Activated naive CD8-positive, alpha-beta T cell treated with anti-CD3 and anti-CD28 coated beads, Interleukin-2, amount 10 ng/mL, durations not matched to agents 7 days and 5 days (primary cell): Measurements from ENCODE around the gene LIPH. TPM values are rescaled to one million over a fixed set of nuclear protein-coding genes. Genes with fewer than 3 reads are reported as not detected.

Experiments used
- ATAC-seq: fragments of 150-1000 bp; cut with Tn5 transposase; one replicate; pipeline ENCODE4 v1.10.0; 2021; ENCODE audit warnings: low read depth, moderate library complexity
- POLR2A ChIA-PET: fragments of 350-600 bp; sonication (Branson Sonifier 250); formaldehyde crosslinking; loops from one replicate; lab custom pipeline; 2021; ENCODE audit warnings: antibody characterized with exemption; lab: Charles Lee
- DNase-seq: peaks from one replicate; pipeline ENCODE4 v3.0.0; 2021
- H3K27ac Mint-ChIP-seq: one replicate; pipeline ENCODE4 v1.8.0; 2022; ENCODE audit warnings: mild to moderate bottlenecking, mixed read lengths
- H3K27me3 Mint-ChIP-seq: one replicate; pipeline ENCODE4 v1.8.0; 2022; ENCODE audit warnings: mild to moderate bottlenecking, moderate library complexity, mixed read lengths
- H3K36me3 Mint-ChIP-seq: one replicate; pipeline ENCODE4 v1.8.0; 2021; ENCODE audit warnings: mild to moderate bottlenecking, mixed read lengths
- H3K4me1 Mint-ChIP-seq: one replicate; pipeline ENCODE4 v1.8.0; 2021; ENCODE audit warnings: mixed read lengths
- H3K4me3 Mint-ChIP-seq: one replicate; pipeline ENCODE4 v1.8.0; 2022; ENCODE audit warnings: mild to moderate bottlenecking, moderate library complexity, mixed read lengths
- H3K9me3 Mint-ChIP-seq: one replicate; pipeline ENCODE4 v1.8.0; 2021; ENCODE audit warnings: mixed read lengths
- total RNA-seq, 2 experiments: library from RNA; stranded (reverse); gene quantifications; one replicate each; pipeline ENCODE4 v1.2.3, GENCODE V29; 2021

The LIPH gene
- total RNA-seq, 2 experiments from 2014 or later: not detected

GRCh38 chr3:185530856-185531255 is 21.5 kb downstream of the LIPH start:
- H3K36me3 Mint-ChIP-seq: no peaks in the 10 kb centered on the region
- H3K27ac Mint-ChIP-seq: no peak overlapping the region
- H3K4me1 Mint-ChIP-seq: no peaks in the 10 kb centered on the region
- no peak for DNase-seq
- H3K27me3 Mint-ChIP-seq: peaks cover 5% of the 10 kb centered on the region
- POLR2A ChIA-PET: no interaction called here
- H3K9me3 Mint-ChIP-seq: no peaks in the 10 kb centered on the region
- no peak for ATAC-seq
- H3K4me3 Mint-ChIP-seq: no peak overlapping the region

- ATAC-seq (no peak), DNase-seq (no peak)
- H3K4me3 Mint-ChIP-seq: no peak overlapping the region
- no peaks in the 10 kb centered on the region for H3K9me3 Mint-ChIP-seq
- POLR2A ChIA-PET: no interaction called here
- no peak overlapping the region for H3K27ac Mint-ChIP-seq
- peaks cover 14% of the 10 kb centered on the region for H3K27me3 Mint-ChIP-seq
- no peaks in the 10 kb centered on the region for H3K36me3 Mint-ChIP-seq
- no peaks in the 10 kb centered on the region for H3K4me1 Mint-ChIP-seq
These were observed 23.9 kb downstream of the LIPH start for GRCh38 chr3:185528532-185528931.

DNA sequence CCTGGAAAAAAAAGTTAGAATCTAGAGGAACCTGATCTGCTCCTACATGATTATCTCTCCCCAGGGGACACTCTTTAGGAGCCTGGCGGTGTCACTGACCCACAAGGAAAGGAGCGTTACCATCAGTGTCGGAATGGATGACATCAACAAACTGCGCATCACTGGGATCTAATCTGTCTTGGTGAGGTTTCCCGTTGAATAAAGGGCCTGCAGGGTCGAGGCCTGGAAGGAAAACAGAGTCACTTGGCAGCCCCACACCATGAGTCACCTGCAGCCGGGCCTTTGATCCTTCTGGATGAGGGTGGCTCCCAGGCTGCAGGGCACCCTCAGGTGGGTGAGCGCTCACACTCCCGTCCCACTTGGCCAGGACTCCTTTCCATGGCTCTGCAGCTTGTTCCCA is 25.0 kb downstream of the LIPH start:
- no peaks in the 10 kb centered on the region for H3K4me1 Mint-ChIP-seq
- no peak overlapping the region for H3K27ac Mint-ChIP-seq
- peaks cover 18% of the 10 kb centered on the region for H3K27me3 Mint-ChIP-seq
- no peak overlapping the region for H3K4me3 Mint-ChIP-seq
- POLR2A ChIA-PET: no interaction called here
- H3K36me3 Mint-ChIP-seq: no peaks in the 10 kb centered on the region
- DNase-seq (no peak), ATAC-seq (no peak)
- H3K9me3 Mint-ChIP-seq: no peaks in the 10 kb centered on the region

- Mint-ChIP-seq H3K36me3 (no peaks in the 10 kb centered on the region), H3K27ac (no peak overlapping the region), H3K4me3 (no peak overlapping the region), H3K27me3 (peaks cover 21% of the 10 kb centered on the region), H3K4me1 (no peaks in the 10 kb centered on the region), H3K9me3 (no peaks in the 10 kb centered on the region)
- ATAC-seq (no peak), DNase-seq (no peak)
- POLR2A ChIA-PET: no interaction called here
These were observed 25.9 kb downstream of the LIPH start for GRCh38 chr3:185526349-185526951.

DNA sequence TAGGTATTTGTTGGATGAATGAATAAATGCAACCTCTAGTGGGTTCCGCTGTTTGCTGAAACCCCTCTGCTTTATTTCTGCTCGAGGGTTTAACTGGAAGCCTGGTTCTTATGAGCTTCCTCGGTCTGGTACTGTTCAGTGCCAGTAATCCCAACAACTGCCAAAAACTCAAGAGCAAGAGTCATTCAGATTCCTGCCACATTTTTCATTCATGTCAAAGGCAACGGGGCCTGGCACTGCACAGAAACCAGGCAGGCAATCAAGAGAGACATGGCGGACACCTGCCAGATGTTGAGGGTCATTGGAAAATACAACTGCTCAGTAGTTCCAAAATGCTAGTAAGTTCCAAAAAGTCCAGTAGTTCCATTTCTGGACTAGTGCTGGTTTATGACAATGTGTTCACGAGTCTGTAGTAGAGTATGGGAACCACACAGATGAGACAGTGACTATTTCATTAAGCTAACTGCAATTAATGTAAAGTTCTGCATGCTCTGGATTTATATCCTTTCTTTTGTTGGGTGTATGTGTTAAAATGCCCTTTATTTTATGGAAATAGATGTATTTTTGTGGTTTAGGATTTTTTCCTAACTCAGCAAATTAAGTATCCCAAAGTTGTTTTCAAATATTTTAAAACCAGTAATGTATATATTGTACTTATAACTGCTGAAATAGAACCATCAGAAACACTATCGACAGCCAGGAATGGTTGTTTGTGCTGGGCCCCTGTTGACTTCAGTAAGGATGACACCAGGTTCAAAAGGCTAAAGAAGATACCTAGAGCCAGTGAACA is 30.8 kb downstream of the LIPH start:
- H3K27me3 Mint-ChIP-seq: peaks cover 23% of the 10 kb centered on the region
- H3K4me3 Mint-ChIP-seq: no peak overlapping the region
- no peak for ATAC-seq
- DNase-seq: no peak
- H3K9me3 Mint-ChIP-seq: no peaks in the 10 kb centered on the region
- no peaks in the 10 kb centered on the region for H3K4me1 Mint-ChIP-seq
- H3K36me3 Mint-ChIP-seq: no peaks in the 10 kb centered on the region
- no peak overlapping the region for H3K27ac Mint-ChIP-seq
- POLR2A ChIA-PET: no interaction called here

DNA sequence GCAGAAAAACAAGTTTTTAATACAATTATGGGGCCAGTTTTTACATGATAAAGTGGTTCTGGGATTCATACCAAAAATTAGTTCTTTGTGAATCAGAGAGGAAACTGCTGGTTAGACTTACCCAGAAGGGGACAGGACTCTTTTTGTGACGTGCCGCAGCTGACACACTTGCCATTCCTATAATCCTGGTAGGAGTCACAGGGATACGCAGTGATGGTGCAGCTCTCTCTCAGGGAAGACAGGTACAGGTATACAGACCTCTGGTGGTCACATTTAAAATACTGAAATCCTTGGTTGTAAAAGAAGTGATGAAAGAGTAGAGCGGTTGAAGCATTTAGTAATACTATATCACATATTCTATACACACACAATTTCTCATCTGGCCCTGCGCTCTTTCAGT is 33.4 kb downstream of the LIPH start:
- no peaks in the 10 kb centered on the region for H3K36me3 Mint-ChIP-seq
- H3K27ac Mint-ChIP-seq: no peak overlapping the region
- no peak for DNase-seq
- peaks cover 21% of the 10 kb centered on the region for H3K27me3 Mint-ChIP-seq
- no peak for ATAC-seq
- no peaks in the 10 kb centered on the region for H3K4me1 Mint-ChIP-seq
- H3K4me3 Mint-ChIP-seq: no peak overlapping the region
- POLR2A ChIA-PET: no interaction called here
- H3K9me3 Mint-ChIP-seq: no peaks in the 10 kb centered on the region

- Mint-ChIP-seq H3K27me3 (peaks cover 18% of the 10 kb centered on the region), H3K4me3 (no peak overlapping the region), H3K9me3 (no peaks in the 10 kb centered on the region), H3K27ac (no peak overlapping the region), H3K36me3 (no peaks in the 10 kb centered on the region), H3K4me1 (no peaks in the 10 kb centered on the region)
- no peak for DNase-seq
- POLR2A ChIA-PET: no interaction called here
- ATAC-seq: no peak
These were observed 34.8 kb downstream of the LIPH start for GRCh38 chr3:185517387-185518130.

- no peak overlapping the region for H3K27ac Mint-ChIP-seq
- no peaks in the 10 kb centered on the region for H3K4me1 Mint-ChIP-seq
- ATAC-seq (no peak), DNase-seq (no peak)
- H3K4me3 Mint-ChIP-seq: no peak overlapping the region
- no peaks in the 10 kb centered on the region for H3K36me3 Mint-ChIP-seq
- peaks cover 10% of the 10 kb centered on the region for H3K27me3 Mint-ChIP-seq
- no peaks in the 10 kb centered on the region for H3K9me3 Mint-ChIP-seq
- POLR2A ChIA-PET: no interaction called here
These were observed 40.7 kb downstream of the LIPH start for GRCh38 chr3:185511711-185512110.

- POLR2A ChIA-PET: no interaction called here
- Mint-ChIP-seq H3K4me3 (no peak overlapping the region), H3K4me1 (no peaks in the 10 kb centered on the region), H3K9me3 (no peaks in the 10 kb centered on the region), H3K27me3 (peaks cover 7% of the 10 kb centered on the region), H3K36me3 (no peaks in the 10 kb centered on the region), H3K27ac (no peak overlapping the region)
- ATAC-seq (no peak), DNase-seq (no peak)
These were observed 43.9 kb downstream of the LIPH start for GRCh38 chr3:185508335-185508991.

- POLR2A ChIA-PET: no interaction called here
- no peak for ATAC-seq
These were observed 44.5 kb downstream of the LIPH start for GRCh38 chr3:185507883-185508282.

DNA sequence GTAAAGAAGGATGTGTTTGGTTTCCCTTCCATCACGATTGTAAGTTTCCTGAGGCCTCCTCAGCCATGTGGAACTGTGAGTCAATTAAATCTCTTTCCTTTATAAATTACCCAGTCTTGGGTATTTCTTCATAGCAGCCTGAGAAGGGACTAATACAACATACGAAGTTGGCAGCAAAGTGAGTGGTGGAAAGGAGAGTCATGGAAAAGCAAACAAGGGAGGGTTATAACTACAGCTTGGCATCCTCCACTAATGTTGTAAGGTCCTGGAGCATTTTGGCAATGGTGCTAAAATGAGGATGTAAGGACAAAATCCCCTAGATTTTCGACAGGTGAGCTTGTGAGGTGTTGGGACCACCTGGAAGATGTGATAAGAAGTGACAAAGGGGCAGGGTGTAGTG is 47.8 kb downstream of the LIPH start:
- H3K4me1 Mint-ChIP-seq: no peaks in the 10 kb centered on the region

More at GRCh38 chr3:185507883-185508282, 44.5 kb downstream of the LIPH start:
- no peak for DNase-seq
- Mint-ChIP-seq H3K4me1 (no peaks in the 10 kb centered on the region), H3K36me3 (no peaks in the 10 kb centered on the region), H3K4me3 (no peak overlapping the region), H3K9me3 (no peaks in the 10 kb centered on the region), H3K27me3 (peaks cover 3% of the 10 kb centered on the region), H3K27ac (no peak overlapping the region)

DNA sequence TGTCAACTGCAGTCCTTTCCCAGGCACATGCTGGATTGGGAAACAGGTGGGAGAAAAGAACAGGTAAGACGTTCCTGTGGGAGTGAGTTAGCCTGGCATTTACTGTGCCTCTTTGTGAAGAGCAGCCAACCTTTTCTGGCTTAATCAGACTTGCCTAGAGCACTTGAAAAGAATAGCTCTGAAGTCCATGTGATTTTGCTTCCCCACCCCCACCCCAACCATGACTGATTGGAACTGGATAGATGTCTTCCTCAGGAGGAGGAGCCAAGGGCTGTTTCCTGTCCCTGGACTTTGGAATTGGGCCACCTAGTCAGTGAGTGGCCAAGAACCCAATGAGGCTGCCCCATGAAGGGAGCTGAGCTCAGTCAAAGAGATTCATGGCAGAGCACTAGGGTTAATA is 48.9 kb downstream of the LIPH start:
- H3K9me3 Mint-ChIP-seq: no peaks in the 10 kb centered on the region
- H3K27ac Mint-ChIP-seq: no peak overlapping the region
- POLR2A ChIA-PET: no interaction called here
- ATAC-seq: no peak
- no peaks in the 10 kb centered on the region for H3K36me3 Mint-ChIP-seq
- no peaks in the 10 kb centered on the region for H3K27me3 Mint-ChIP-seq
- H3K4me1 Mint-ChIP-seq: peaks cover 1% of the 10 kb centered on the region
- DNase-seq: no peak
- no peak overlapping the region for H3K4me3 Mint-ChIP-seq

More for the DNA sequence above, 47.8 kb downstream of the LIPH start:
- no peaks in the 10 kb centered on the region for H3K27me3 Mint-ChIP-seq
- H3K27ac Mint-ChIP-seq: no peak overlapping the region
- H3K36me3 Mint-ChIP-seq: no peaks in the 10 kb centered on the region
- POLR2A ChIA-PET: no interaction called here
- H3K9me3 Mint-ChIP-seq: no peaks in the 10 kb centered on the region
- ATAC-seq (no peak), DNase-seq (no peak)
- H3K4me3 Mint-ChIP-seq: no peak overlapping the region

GRCh38 chr3:185502987-185503386 is 49.4 kb downstream of the LIPH start:
- ATAC-seq: no peak
- Mint-ChIP-seq H3K27ac (no peak overlapping the region), H3K27me3 (no peaks in the 10 kb centered on the region), H3K4me1 (peaks cover 1% of the 10 kb centered on the region), H3K36me3 (no peaks in the 10 kb centered on the region), H3K9me3 (no peaks in the 10 kb centered on the region), H3K4me3 (no peak overlapping the region)
- POLR2A ChIA-PET: no interaction called here
- DNase-seq: no peak
